ENCODE results near the gene SLC9A9.

The SLC9A9 gene

DNA sequence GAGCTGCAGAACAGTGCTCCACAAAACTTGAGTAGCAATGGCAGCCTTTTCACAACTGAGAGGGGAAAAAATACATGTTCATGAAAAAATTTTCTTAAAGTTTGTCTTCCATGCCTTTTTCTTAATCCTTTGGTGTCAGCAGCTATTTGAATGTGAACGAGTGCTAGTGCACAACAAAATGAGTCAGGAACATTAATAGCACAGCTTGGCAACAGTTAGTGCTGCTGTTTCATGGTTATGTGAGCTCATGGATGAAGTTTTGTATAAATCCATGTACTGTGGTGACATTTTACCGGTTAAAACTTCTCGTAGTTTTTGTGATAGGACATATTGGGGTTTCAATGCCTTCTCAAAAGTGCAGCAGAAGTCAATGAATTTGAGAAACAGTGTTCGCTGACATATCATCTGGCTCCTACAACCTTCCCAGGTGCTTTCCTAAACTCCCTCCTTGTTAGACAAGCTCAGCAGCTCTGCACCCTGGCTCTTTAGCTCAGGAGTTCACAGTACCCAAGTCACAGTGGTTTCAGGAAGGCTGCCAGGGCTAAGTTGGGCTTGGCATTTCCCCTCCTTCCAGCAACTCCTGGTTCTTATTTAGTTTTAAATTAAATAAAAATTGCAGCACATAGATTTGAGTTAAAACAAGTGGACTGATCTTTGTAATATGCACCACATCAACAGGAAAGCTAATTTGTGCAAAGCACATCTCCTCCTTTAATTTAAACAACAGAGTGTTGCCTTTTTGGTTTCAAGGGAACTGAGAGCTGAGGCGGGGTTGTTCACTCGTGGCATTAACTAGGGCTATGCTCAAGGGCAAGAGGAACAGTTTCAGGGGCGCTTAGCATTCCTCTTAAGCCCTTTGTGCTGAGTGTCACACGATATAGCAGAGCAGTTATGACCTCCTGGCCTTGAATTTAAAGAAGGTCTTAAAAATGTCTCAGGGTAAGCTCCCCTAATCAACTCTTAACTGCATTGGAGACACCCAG, 365.9 kb downstream of the SLC9A9 start:
- DNase-seq, result no peak

DNA sequence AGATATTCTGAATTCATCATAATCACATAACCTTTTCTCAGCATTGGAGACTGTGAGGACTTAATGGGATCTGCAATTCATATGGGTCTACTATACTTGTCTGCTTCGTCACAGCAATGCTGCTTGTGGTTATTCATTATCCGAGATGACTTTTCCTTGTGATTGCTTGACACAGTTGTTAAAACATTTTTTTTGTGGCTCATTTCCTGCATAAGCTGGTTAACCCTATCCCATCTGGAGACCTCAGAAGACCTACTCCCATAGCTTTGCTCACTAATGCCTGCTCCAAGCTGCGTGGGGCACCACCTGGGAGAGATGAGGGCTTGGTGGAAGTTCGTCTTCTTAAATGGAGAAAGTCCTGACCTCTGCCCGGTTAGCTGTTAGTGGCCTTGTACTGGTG, 367.9 kb downstream of the SLC9A9 start:
- DNase-seq, result no peak

DNA sequence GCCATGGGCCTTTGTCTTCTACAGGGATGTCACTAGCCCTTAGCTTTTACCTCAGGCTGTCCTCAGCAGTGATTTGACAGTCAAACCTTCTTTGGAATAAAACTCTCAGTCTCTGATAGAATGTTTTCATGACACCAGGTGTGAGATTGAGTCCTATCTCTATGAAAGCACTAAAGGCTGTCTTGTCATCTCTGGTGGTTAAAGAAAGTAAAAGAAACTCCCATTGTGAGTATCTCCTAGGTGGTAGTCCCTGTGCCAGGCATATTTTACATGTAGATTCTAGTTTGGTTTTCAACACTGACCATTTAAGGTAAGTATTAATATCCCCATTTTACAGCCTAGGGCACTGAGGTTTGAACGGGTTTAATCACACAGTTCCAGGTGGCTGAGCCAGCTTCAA, 368.5 kb downstream of the SLC9A9 start:
- DNase-seq, result no peak

DNA sequence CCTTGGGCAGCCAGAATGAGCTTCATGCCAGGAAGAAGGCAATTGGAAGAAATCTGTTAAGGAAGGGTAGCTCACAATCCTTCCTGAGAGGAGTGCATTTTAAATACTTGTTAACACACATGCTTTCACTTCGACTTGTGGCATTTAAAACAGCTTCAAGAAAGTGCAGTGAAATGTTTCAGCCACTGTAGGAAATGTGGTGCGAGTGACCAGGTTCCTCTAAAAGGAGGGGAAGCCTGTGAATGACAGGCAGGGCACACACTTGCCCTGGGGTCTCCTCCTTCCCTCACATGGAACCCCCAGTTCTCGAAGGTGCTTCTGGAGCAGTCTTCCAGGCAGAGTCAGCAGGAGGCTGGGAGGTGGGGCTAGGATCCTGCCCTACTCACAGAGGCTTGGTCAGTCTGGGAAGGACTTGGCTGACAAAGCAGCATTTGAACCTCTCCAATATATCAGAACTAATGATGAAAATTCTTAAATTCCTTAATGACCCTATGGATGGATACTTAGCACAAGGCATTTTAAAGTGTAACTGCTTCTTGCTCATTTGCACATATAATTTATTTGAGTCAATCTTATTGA, 370.1 kb downstream of the SLC9A9 start:
- DNase-seq, result no peak

DNA sequence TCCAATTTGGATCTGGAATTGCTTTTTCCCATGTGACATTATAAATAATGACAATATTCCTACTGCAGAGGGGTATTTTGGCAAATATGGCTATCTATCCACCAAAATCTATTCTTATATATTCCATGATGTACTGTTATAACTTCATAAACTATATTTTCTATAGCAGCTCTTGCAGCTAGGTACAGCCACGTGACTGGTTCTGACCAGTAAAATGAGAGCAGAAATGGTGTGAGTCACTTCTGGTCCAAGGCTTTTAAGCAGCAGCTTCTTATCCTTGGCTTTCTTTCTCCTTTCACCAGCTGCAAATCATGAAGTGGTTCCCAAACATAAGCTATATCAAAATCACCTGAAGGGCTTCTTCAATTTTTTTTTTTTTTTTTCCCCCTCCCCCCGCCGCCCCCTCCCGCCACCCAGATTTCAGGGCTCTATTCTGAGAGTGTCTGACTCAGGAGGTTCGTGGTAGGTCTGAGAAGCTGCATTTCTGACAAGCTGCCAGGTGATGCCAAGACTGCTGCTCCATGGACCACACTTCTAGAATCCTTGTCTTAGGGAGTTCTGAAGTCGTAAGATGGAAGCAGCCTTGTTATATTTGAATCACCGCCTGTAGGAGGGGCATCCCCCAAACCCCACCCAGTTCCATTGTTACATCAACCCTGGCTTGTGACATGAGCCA, 371.2 kb downstream of the SLC9A9 start:
- DNase-seq, result no peak

DNA sequence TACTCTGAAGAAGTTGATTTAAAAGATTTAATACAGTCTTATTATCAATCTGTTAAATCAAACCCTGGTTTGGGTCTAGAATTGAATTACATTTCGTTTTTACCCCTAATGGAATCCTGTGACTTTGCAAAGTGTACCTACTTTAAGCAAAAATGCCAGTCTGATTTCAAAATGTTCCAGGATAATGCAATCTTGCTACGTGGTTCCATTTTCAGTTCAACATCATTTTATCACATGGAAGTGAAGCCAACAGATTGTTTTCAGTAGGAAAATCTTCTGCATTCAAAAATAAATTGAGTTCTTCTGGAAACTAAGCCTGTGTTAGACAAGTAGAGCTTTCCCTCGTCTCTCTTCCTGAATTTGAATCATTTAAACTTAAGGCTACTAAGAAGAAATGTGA, 372.3 kb downstream of the SLC9A9 start:
- no peak for DNase-seq

DNA sequence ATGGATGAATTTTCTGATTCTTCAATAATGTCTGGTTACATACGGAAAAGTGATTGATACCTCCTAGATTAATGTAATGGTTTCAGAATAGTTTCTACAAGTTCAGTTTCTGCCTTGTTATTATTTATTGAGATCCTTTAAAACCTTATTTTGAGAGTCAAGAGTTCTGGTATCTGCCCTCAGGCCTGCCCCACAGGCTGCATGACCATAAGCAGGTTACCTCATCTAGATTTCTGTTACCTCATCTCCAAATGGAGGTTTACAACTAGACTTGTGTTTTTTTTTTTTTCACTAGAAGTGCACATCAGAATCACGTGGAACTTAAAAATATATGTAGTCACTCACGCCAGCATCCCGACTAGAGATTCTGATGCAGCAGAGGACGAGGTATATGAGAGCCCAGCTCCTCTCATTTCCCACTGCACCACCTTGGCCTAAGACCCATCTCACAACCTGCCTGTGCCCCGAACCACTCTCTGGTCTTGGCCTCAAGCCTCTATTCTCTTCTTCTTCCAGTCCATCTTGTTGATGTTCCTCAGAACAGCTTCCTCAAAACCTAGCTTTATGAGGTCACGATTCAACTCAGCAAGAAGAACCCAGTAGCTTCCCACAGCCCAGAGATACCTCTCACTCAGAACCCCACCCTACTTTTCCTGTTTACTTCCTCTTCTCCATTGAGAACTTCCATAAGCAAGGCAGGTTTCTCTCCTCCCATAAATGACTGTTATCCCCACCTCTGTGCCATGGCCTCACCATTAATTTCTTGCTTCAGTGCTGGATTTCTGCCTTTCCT, 375.3 kb downstream of the SLC9A9 start:
- DNase-seq, result no peak

DNA sequence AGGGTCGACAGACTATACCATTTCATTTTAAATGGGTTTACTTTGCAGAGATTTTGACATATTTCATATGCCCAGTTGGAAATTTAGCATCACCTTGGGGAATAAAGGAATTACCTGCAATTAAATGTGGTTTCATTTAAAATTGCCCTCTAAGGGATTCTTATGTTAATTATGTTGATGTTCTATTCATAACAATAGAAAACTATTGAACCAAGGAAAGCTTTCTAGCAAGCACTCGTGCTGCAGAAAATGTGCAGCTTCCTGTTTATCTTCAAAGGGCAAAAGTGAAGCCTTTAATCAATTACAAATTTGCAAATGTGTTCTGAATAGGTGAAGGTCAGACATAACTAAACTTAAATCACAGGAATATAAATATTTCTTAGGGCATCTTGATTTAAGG, 376.6 kb downstream of the SLC9A9 start:
- DNase-seq, result no peak

DNA sequence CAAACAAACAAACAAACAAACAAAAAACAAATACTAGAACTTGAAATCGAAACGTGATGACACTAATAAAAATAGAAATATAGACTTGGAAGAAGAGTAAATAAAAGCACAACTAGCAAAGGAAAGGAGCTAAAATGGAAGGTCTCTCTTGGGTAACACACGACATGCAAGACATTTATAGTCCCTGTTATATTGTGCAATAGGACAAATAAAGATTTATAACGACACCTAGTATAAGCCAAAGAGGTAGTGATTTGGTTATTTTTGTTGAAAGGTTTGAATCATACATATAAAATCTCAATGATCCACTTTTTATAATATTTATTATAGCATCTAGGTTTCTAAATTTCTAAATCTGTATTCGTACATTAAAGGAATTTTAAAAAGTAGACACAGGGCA, 379.1 kb downstream of the SLC9A9 start:
- no peak for DNase-seq

DNA sequence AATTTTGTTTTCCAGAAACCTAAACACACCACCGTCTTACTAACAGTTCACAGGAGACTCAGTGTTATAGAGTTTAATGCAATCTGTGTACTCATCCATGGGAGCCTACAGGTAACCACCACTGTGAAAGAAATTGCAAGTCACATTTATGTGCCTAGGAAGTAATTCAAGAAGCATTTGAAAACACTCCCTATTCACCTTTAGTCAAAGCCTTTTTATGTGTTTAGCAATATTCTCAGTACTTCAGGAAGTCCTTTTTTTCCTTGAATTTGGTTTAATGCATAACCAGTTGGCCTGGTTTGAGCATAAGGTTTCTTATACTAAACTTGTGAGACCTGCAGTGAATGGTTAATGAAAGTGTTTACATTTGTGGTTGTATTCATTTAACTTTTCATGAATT, 382.6 kb downstream of the SLC9A9 start:
- no peak for DNase-seq

DNA sequence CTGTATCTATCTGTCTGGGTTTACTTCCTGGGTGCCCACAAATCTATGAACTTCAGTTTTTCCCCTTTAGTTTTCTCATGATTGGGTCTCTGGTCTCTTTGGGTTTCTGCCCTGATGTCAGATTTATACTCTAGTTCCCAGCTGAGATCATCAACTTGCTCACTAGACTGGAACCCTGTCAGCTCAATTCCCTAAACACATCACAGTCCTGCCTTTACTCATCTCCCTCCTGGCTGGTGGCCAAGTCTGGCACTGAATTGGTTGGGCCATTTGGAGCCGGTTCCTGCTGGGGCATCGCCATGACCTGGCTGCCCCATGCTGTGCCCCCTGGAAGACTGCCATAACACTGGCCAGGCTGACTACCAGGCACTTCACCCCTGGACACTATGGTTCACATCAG, 383.4 kb downstream of the SLC9A9 start:
- DNase-seq, result no peak

DNA sequence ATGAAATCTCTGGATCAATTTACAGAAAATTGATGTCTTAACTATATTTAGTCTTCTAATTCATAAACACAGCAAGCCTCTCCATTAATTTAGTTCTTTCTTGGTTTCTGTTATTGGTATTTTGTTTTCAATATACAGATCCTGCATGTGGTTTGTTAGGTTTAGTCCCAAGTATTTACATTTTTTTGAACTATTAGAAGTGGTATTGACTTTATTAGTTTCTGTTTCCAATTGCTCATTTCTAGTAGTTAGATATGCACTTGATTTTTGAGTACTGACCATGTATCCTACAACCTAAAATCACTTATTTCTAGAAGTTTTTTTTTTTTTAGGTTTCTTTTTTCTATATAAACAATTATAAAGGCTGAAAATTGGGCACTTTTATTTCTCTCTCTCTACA, 392.8 kb downstream of the SLC9A9 start:
- no peak for DNase-seq

DNA sequence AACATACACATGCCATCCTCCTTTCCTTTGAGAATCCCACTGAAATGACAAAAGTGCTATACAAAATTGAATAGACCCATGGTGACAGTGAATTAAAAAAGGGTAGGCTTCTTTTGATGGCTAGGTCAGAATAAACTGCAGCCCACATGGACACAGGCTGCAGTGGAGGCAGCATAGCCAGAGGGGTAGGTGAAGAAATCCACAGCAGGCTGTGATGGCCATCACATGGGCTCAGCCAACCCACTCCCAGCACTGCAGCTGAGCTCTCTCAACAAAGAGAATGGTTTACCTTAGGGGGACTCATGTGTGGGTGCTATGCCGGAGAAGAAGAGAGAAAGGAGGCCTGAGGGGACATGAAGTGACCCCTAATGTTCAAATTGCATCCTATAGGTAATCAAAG, 397.6 kb downstream of the SLC9A9 start:
- DNase-seq, result no peak

DNA sequence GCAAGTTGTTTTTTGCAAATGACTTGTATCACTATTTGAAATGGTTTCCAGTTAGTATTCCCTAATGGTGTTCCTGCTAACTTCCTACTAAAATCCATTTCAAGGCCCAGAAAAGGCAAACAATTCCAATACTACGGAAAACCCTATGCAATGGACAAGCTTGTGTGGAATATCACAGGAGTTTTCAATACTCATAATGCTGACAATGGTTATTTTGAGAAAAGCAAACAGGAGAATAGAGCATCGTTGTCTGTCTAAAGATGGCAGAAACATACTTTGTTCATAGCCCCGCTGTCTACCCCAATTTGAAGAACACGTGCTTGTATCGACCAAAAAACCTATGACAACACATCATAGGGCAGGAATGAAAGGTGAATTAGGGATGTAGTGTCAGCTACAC, 400.8 kb downstream of the SLC9A9 start:
- no peak for DNase-seq

DNA sequence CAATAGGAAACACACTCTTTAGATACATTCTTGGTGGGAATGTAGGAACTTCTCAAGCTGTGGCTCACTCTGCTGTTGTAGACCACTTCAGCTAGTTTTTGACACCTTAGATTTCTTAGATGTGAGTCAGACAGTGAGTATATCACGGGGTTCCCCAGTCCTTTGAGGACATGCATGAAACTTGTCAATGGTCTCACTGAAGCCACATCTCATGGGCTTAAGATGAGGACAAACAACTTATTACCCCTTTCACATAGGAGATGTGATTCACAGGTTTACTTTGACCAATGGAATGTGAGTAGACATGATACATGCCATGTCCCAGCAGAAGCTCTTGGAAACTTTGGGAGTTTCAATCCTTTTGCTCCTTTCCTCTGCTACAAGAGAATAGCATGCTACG, 403.1 kb downstream of the SLC9A9 start:
- DNase-seq, result no peak

DNA sequence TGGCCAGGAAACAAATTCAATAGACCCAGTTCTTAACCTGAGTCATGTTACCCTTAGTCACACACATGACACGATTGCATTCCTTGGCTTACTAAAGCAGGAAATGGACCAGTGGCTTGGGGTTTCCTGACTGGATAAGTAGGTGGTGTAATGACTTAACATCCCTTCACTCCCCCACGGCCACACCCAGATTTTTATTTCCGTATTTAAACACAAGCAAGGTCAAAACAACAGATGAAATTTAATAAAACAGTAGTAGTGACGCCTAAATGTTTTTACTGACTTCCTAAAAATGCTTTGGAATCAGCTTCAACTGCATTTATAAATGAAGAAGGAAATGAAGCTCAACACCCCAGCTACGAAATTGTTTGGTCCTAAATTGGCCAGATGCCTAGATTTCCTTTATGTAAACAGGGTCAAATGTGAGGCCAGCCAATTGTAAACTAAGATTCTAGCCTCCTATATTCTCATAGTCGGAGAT, 404.4 kb downstream of the SLC9A9 start:
- peak; percentile 79 for DNase-seq

DNA sequence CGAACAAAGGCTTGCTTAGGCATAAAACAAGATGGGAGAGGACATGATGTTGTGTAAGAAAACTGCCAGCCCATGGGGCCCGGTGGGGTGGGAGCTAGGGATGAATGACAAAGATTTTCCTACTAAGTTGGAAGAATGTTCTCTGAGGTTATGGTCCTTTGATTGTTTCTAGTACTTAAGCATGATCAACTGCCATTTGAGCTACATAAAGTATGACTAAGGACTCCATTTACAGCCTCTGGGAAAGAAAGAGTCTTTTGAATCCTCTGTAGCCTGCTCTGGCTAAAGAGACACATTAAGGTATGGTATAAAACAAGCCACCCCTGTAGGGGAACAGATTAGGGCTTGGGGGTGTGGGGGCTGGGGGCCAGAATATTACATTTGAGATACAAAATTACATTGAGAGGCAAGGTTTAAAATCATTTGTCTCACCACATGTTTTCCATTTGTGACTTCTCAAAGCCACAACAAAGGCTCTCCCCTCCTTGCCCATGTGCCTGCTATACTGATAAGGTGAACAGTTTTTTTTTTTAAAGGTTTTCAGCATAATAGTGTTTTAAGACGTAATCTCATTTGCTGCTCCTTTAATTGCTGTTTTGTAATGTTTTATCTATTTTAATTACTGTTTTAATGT, 405.3 kb downstream of the SLC9A9 start:
- DNase-seq, result peak; percentile 87

DNA sequence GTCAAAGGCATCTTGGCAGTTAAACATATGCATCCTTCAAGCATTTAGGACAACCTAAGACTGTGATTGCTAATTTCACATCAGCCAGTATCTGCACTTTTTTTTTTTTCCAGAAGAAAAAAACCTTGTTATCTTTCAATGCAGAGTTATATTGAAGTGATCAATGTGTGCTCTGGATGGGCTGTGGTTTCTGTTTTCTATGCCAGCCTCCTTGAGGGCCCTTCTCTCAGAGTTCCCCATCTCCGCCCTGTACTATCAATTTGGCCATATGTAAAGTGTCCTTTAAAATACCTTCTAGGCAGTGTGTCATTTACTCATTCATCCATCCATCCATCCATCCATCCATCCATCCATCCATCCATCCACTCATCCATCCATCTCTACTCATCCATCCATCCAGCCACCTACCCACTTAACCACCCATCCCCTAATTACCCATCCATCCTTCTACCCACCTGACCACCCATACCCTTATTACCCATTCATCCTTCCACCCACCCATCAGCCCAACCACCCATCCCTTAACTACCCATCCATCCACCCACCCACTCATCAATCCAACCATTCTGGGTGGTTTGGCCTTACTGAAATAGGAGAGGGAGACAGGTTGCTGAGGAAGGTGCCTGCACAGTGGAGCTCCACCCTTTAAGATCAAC, 406.6 kb downstream of the SLC9A9 start:
- peak; percentile 74 for DNase-seq

DNA sequence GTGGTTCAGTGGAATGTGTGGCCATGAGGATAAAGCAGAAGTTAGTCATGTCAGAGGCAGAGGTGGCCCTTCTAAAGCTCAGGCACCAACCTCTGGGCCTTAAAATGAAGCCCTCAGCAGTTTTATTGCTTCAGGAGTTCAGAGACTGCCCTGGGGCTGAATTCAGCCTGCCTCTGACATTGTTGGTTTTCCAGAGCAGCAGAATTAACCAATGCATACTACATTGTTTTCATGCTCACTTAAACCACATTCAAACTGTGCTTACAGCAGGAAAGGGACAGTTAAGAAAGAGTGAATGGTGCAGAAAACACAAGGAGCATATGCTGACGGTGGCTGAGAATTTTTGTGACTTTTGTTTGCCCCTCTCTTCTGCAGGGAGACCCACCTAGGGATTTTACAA, 408.5 kb downstream of the SLC9A9 start:
- DNase-seq, result no peak

DNA sequence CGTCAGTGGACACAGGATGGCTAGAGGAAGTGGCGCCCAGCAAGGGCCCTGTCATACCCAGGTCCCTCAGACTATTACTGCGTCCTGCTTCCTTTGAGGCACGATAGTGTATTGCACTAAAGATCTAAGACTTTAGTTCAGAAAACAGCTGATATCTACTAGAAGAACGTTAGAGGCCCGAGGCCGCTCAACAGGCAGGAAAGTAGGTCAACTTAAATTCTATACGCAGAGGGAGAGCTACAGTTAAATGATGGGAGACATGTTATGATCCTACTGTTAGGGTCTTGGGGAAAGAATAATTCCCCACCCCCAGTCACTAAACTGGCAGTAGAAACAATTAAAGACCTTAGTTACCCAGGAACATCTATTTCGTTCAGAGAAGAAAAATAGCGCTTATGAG, 410.9 kb downstream of the SLC9A9 start:
- DNase-seq, result no peak

DNA sequence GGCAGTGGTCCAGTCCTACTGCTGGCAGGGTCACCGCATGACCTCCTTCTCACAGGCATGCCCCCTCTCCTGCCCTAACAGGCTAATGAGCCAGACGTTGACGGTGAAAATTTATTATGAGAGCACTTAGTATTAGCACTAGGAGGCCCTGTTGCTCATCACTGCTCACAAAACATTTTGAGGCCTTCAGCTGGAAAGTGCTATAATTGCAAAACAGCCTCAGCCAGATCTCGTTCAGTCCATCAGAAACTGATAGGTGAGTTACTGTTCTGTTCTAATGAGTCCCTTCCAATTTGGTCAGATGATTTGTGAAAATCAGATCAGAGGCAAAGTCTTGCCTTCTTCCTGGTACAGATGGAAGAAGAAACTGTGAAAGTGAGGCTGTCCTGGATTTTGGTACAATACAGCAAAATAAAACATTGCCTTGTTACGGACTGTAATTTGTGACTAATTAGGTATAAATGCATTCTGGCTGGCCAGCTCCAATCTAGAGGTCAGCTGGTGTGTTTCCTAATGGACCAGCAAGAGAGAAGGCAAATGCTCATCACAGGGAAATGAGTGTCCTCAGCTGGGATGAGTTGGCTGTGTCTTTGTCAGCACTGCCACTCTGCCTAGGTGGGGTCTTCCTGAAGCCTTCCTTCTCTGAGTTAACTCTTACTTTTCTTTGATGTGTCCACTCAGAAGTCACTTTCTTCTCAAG, 411.9 kb downstream of the SLC9A9 start:
- no peak for DNase-seq

All from hematopoietic multipotent progenitor cell treated with erythropoietin and hydrocortisone succinate and interleukin-3 and kit ligand, for 6 days (in vitro differentiated cells).